Measurements from ENCODE around the gene ATP6V1B1. TPM values are rescaled to one million over a fixed set of nuclear protein-coding genes. Genes with fewer than 3 reads are reported as not detected.

ATP6V1B1 gene
- not detected for total RNA-seq
- long read RNA-seq, donor 1 = 0 reads
- long read RNA-seq, donor 2 = 0 reads

DNA sequence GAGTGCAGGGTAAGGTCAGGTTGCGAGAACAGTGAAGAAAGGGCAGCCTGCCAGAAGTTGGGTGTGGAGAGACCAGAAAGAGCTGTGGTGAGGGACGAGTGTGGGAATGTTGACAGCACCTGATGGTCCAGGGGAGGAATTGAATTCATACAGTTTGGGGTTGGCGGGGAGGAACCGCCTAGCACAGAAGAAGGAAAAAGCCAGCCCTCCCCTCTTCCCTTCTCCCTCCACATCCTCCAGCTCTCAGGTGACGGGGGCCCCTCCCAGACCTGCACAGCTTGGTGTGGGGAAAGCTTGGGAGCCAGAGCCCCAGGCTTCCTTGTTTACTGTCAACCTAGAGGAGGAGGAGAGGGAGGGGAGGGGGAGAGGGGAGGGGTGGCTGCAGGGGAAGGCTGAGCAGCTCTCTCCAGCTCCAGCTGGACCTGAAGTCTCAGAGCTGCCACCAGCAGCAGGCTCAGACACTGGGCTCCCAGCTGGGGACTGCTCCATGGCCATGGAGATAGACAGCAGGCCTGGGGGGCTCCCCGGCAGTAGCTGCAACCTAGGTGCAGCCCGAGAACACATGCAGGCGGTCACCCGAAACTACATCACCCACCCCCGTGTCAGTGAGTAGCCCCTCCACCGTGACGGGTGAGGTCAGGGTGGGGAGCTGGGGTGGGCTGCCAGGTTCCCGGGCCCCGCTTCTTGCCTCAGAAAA is at the start of gene ATP6V1B1:
Gene ATP6V1B1 (plus strand): TSS at position 433 of the 697 bp plus-strand sequence. CDS start 55 bp downstream, at position 488.
- no peak for TF ChIP-seq CTCF (IDR thresholded peaks at IDR 0.05)
- ATAC-seq (no peak), DNase-seq (peak in 1 of 3 donors; percentile 12)
- Histone ChIP-seq H3K36me3 (ENCODE audit: low read depth) (no peaks in the 10 kb centered on the region), H3K4me1 (ENCODE audit: low read depth) (no peaks in the 10 kb centered on the region), H3K4me3 (no peak within 1 kb of the TSS), H3K9me3 (no peaks in the 10 kb centered on the region)
- intact Hi-C loops (cut with DNase I, micrococcal nuclease) = no loop called here

DNA sequence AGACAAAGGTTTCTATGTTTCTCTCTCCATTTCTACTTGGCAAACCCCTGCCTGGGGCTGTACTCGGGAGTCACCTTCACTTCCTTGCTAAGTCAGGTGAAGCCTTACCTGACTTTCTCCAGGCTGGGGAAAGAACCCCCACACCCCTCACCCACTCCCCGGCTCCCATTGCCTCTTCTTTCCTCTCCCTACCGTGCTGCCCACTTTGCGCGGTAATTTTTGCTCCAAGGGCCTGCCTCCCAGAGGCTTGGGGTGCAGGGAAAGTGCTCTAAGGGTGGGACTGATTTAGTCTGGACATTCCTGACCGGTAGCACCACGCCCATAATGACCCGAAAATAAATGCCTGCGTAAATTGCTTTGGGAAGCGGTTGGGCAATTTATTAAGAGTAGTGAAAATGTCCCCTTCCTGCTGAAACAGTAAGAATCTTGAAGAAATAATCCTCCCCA is 49.1 kb upstream of the ATP6V1B1 start:
- Histone ChIP-seq H3K9me3 (no peaks in the 10 kb centered on the region), H3K4me3 (no peak overlapping the region), H3K36me3 (ENCODE audit: low read depth) (no peaks in the 10 kb centered on the region), H3K4me1 (ENCODE audit: low read depth) (peaks cover 15% of the 10 kb centered on the region)
- no peak for DNase-seq
- TF ChIP-seq CTCF (IDR thresholded peaks at IDR 0.05) = no peak
- intact Hi-C loops (cut with DNase I, micrococcal nuclease) = no loop called here
- no peak for ATAC-seq

DNA sequence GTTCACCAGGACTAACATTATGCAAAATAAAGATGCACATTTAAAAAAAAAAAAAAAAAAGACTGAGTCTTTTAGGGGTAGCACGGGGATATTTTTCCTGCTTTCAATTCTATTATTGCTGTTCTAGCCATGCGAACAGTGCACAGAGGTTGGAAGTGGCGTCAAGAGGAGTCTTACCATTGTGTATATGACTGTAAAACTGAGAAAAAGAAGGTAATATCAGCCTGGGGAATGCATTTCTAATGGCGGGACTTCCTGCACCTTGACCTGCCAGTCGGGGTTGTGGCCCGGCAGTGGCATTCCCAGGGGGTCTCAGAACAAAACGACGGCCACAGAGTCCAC is 48.5 kb upstream of the ATP6V1B1 start:
- no peaks in the 10 kb centered on the region for H3K9me3 ChIP-seq
- ATAC-seq = no peak
- no peak for DNase-seq
- TF ChIP-seq CTCF (IDR thresholded peaks at IDR 0.05) = no peak
- H3K4me1 ChIP-seq (ENCODE audit: low read depth) = peaks cover 15% of the 10 kb centered on the region
- H3K36me3 ChIP-seq (ENCODE audit: low read depth) = no peaks in the 10 kb centered on the region
- no peak overlapping the region for H3K4me3 ChIP-seq
- intact Hi-C loops (cut with DNase I, micrococcal nuclease) = no loop called here

DNA sequence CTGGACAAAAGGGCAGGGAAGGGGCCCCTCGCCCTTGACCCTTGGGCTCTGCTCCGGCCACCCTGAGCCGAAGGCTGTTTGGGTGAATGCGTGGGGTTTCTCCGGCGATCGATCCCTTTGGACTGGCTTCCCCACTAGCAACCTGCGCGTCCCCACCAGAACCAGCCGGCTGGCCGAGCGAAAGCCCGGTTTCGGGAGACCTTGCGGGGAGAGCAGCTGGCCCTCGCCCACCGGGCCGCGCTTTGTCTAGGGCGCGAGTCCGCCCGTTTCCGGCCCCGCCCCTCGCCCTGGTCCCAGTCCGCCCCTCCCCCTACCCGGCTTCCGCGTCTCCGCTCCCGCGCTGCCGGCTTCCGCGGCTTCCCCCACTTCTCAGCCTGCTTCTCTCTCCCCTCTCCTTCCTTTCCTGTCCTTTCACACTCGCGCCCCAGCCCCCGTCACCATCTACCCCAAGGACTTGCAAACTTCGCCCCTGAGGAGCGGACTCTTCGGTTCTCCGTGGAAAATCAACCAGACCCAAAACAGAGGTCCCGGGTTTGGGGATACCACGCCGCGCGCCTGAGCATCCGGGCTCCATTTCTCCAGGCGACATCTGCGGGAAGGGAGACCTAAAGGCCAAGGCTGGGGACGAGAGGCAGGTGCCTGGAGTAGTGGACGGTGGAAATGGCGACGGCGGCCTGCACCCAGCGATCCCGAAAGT is 48.0 kb upstream of the ATP6V1B1 start:
- Histone ChIP-seq H3K36me3 (ENCODE audit: low read depth) (no peaks in the 10 kb centered on the region), H3K9me3 (no peaks in the 10 kb centered on the region), H3K4me1 (ENCODE audit: low read depth) (peaks cover 15% of the 10 kb centered on the region), H3K4me3 (no peak overlapping the region)
- no peak for TF ChIP-seq CTCF (IDR thresholded peaks at IDR 0.05)
- DNase-seq = peak in 2 of 3 donors; percentile 69 to 71
- intact Hi-C loops (cut with DNase I, micrococcal nuclease) = no loop called here
- ATAC-seq = peak; percentile 85

GRCh38 chr2:70888366-70888922 is 47.3 kb upstream of the ATP6V1B1 start:
- no peaks in the 10 kb centered on the region for H3K9me3 ChIP-seq
- no peak for DNase-seq
- no peak overlapping the region for H3K4me3 ChIP-seq
- intact Hi-C loops (cut with DNase I, micrococcal nuclease) = no loop called here
- ATAC-seq = peak; percentile 14
- TF ChIP-seq CTCF (IDR thresholded peaks at IDR 0.05) = no peak
- H3K4me1 ChIP-seq (ENCODE audit: low read depth) = peaks cover 15% of the 10 kb centered on the region
- H3K36me3 ChIP-seq (ENCODE audit: low read depth) = no peaks in the 10 kb centered on the region

Measured in mucosa of descending colon (tissue), 3 donors.